Neural cell (in vitro differentiated cells): ENCODE data around the gene BNC2. TPM values are rescaled to one million over a fixed set of nuclear protein-coding genes. Genes with fewer than 3 reads are reported as not detected.

ENCODE experiments used
- H2AFZ ChIP-seq: fragments of 200-600, 300-800 bp; sonication (generic), shearing (Covaris generic); 2 replicates; pipeline ENCODE4 v1.6.0; 2014; ENCODE audit warnings: low read depth, mild to moderate bottlenecking, antibody characterized with exemption, low read length, moderate library complexity
- H3F3A ChIP-seq: fragments of 200-600 bp; shearing (Covaris generic); 2 replicates; pipeline ENCODE4 v1.6.1; 2016; ENCODE audit warnings: mild to moderate bottlenecking, moderate library complexity, mixed read lengths, antibody characterized with exemption, low read length; ENCODE audit not compliant: insufficient read depth, poor library complexity, severe bottlenecking
- H3K27ac ChIP-seq: fragments of 200-600, 300-800 bp; sonication (generic), shearing (Covaris generic); 2 replicates; pipeline ENCODE4 v1.5.1; 2014; ENCODE audit warnings: mild to moderate bottlenecking, low read length, moderate library complexity
- H3K27me3 ChIP-seq: fragments of 300-800, 200-600 bp; sonication (generic), shearing (Covaris generic); 2 replicates; pipeline ENCODE4 v1.6.0; 2014; ENCODE audit warnings: mild to moderate bottlenecking, low read depth, low read length, moderate library complexity; ENCODE audit not compliant: insufficient read depth
- H3K36me3 ChIP-seq: fragments of 300-800, 200-600 bp; sonication (generic), shearing (Covaris generic); 2 replicates; pipeline ENCODE4 v1.5.1; 2014; ENCODE audit warnings: mild to moderate bottlenecking, antibody characterized with exemption, low read length, moderate library complexity; ENCODE audit not compliant: insufficient read depth
- H3K4me2 ChIP-seq: fragments of 300-800, 200-600 bp; sonication (generic), shearing (Covaris generic); 2 replicates; pipeline ENCODE4 v1.6.0; 2014; ENCODE audit warnings: mild to moderate bottlenecking, low read length
- H3K4me3 ChIP-seq: fragments of 300-800, 200-600 bp; sonication (generic), shearing (Covaris generic); 2 replicates; pipeline ENCODE4 v1.5.1; 2014; ENCODE audit warnings: mild to moderate bottlenecking, low read length, moderate library complexity
- H3K79me2 ChIP-seq: fragments of 200-600 bp; shearing (Covaris generic); replicated peaks from 2 replicates; pipeline ENCODE4 v1.6.0; 2014; ENCODE audit warnings: mild to moderate bottlenecking, low read length, moderate library complexity; ENCODE audit not compliant: insufficient read depth
- H3K9ac ChIP-seq: fragments of 300-800, 200-600 bp; sonication (generic), shearing (Covaris generic); 2 replicates; pipeline ENCODE4 v1.6.1; 2016; ENCODE audit warnings: mild to moderate bottlenecking, low read length, mixed read lengths
- H3K9me2 ChIP-seq: fragments of 200-600 bp; shearing (Covaris generic); 2 replicates; pipeline ENCODE4 v1.6.1; 2016; ENCODE audit warnings: mild to moderate bottlenecking, low read length, mixed read lengths; ENCODE audit not compliant: insufficient read depth
- H3K9me3 ChIP-seq: fragments of 200-600, 300-800 bp; sonication (generic), shearing (Covaris generic); 2 replicates; pipeline ENCODE4 v1.6.1; 2016; ENCODE audit warnings: mild to moderate bottlenecking, mixed run types, low read length, moderate library complexity, mixed read lengths
- H4K20me1 ChIP-seq: fragments of 200-600 bp; shearing (Covaris generic); 2 replicates; pipeline ENCODE4 v1.6.1; 2016; ENCODE audit warnings: mild to moderate bottlenecking, mixed run types; ENCODE audit not compliant: insufficient read depth
- CTCF ChIP-seq: fragments of 450-650 bp; IDR thresholded peaks from 2 replicates; pipeline ENCODE4 v1.5.1; 2014; ENCODE audit warnings: antibody characterized with exemption, mild to moderate bottlenecking, moderate library complexity; ENCODE audit not compliant: poor library complexity, severe bottlenecking
- EP300 ChIP-seq: fragments of 450-650 bp; conservative IDR thresholded peaks from 2 replicates; pipeline ENCODE4 v1.6.1; 2014; ENCODE audit warnings: antibody characterized with exemption, mild to moderate bottlenecking, moderate library complexity; ENCODE audit not compliant: poor library complexity, severe bottlenecking
- EZH2 ChIP-seq: fragments of 200-600, 300-800 bp; shearing (Covaris generic), sonication (generic); IDR thresholded peaks from 2 replicates; pipeline ENCODE4 v1.6.1; 2014; ENCODE audit warnings: antibody characterized with exemption, low read length, borderline replicate concordance, mild to moderate bottlenecking; ENCODE audit not compliant: insufficient read depth, poor library complexity, severe bottlenecking
- MXI1 ChIP-seq: fragments of 450-650 bp; conservative IDR thresholded peaks from 2 replicates; pipeline ENCODE4 v1.6.1; 2014; ENCODE audit warnings: antibody characterized with exemption, mild to moderate bottlenecking; ENCODE audit not compliant: poor library complexity, severe bottlenecking
- POLR2AphosphoS5 ChIP-seq: IDR thresholded peaks from 2 replicates; pipeline ENCODE4 v1.6.1; 2012
- RAD21 ChIP-seq: fragments of 450-650 bp; conservative IDR thresholded peaks from 2 replicates; pipeline ENCODE4 v1.6.1; 2014; ENCODE audit warnings: antibody characterized with exemption, mild to moderate bottlenecking, moderate library complexity
- REST ChIP-seq: IDR thresholded peaks from 2 replicates; pipeline ENCODE4 v1.6.1; 2012; ENCODE audit warnings: borderline replicate concordance
- SMC3 ChIP-seq: fragments of 450-650 bp; conservative IDR thresholded peaks from 2 replicates; pipeline ENCODE4 v1.6.1; 2014; ENCODE audit warnings: antibody characterized with exemption, mild to moderate bottlenecking, moderate library complexity; ENCODE audit not compliant: poor library complexity
- TAF1 ChIP-seq: IDR thresholded peaks from 2 replicates; pipeline ENCODE4 v1.6.1; 2012; ENCODE audit warnings: low read depth
- polyA plus RNA-seq: library from polyadenylated mRNA; depleted of rRNA; stranded (reverse); fragments of >200 nt; gene quantifications from 2 replicates; pipeline ENCODE4 v1.2.3, GENCODE V29; 2014

BNC2 gene
- polyA plus RNA-seq, 1 donor from 2014 or later = 1.3 TPM

DNA sequence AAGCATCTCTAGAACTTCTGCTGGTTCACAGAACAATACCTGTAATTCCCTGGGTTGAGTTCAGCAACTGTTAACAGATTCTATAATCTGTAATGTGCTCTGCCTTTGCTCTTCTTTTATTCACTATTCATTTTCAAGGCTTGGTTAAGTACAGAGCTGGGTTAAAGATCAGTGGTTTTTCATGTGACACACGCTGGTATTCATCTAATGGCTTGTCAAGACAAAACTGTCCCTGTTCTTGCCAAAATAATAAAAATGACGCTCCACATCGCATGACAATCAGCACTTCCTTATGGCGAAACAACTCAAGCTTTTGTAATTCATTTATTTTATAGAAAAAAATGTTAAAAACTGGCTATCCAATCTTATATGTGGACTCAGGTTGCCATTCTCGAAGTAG, 137.9 kb downstream of the BNC2 start:
- H2AFZ ChIP-seq = no peak overlapping the region
- TF ChIP-seq MXI1 = no peak
- no peak for TF ChIP-seq EP300
- no peak for TF ChIP-seq SMC3
- TF ChIP-seq CTCF = no peak
- TF ChIP-seq EZH2 = no peak
- TF ChIP-seq RAD21 = no peak
- no peak for TF ChIP-seq REST
- no peak for TF ChIP-seq POLR2AphosphoS5
- TF ChIP-seq TAF1 = no peak
- H3K9me3 ChIP-seq = no peaks in the 10 kb centered on the region
- no peaks in the 10 kb centered on the region for H3K36me3 ChIP-seq
- no peaks in the 10 kb centered on the region for H4K20me1 ChIP-seq
- no peak overlapping the region for H3K4me2 ChIP-seq
- H3F3A ChIP-seq = no peaks in the 10 kb centered on the region
- no peak overlapping the region for H3K9ac ChIP-seq
- H3K27me3 ChIP-seq = peaks cover 9% of the 10 kb centered on the region
- no peaks in the 10 kb centered on the region for H3K79me2 ChIP-seq
- H3K27ac ChIP-seq = no peak overlapping the region
- no peaks in the 10 kb centered on the region for H3K9me2 ChIP-seq
- H3K4me3 ChIP-seq = no peak overlapping the region

DNA sequence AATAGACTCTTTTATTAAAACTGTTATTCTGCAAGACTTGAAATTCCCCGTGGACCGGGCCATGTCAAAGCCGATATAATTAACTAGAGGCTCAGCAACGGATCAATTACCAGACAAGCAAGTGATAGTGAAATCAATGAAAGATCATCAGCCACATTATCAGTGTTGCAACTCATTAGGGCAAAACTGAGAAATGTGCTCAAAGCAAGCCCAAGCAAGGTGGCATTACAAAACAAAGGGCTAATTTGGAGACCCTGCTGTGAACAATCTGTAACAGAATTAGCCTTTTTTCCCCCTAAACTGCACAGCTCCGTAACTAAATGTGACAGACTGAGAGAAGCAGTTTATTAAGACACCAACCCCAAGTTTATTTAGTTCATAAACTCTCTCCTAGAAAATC, 140.3 kb downstream of the BNC2 start:
- H2AFZ ChIP-seq = no peak overlapping the region
- H3K27me3 ChIP-seq = peaks cover 15% of the 10 kb centered on the region
- no peaks in the 10 kb centered on the region for H4K20me1 ChIP-seq
- no peaks in the 10 kb centered on the region for H3K79me2 ChIP-seq
- no peaks in the 10 kb centered on the region for H3K36me3 ChIP-seq
- H3K4me3 ChIP-seq = peak overlapping the region; percentile 2
- H3K9me3 ChIP-seq = no peaks in the 10 kb centered on the region
- no peaks in the 10 kb centered on the region for H3K9me2 ChIP-seq
- TF ChIP-seq EP300 (no peak), REST (no peak), RAD21 (no peak), POLR2AphosphoS5 (no peak), TAF1 (no peak), CTCF (no peak)
- no peak overlapping the region for H3K4me2 ChIP-seq
- H3K9ac ChIP-seq = no peak overlapping the region
- H3K27ac ChIP-seq = no peak overlapping the region
- peaks cover 2% of the 10 kb centered on the region for H3F3A ChIP-seq
